Keratinocyte (primary cell): Measurements from ENCODE around the gene DMRT2.

Source experiments
- EZH2 ChIP-seq: IDR thresholded peaks from one replicate; pipeline ENCODE4 v1.6.1; 2012; ENCODE audit warnings: inconsistent platforms, mild to moderate bottlenecking, low read length, moderate library complexity
- TF ChIP-seq, protein P1 (sequence below), 3 experiments: IDR thresholded peaks in 1 of 3; conservative IDR thresholded peaks in 1 of 3; optimal IDR thresholded peaks in 1 of 3; 2 replicates in 2 of 3; 3 replicates in 1 of 3; pipeline versions ENCODE3 to v1.5.1; 2011; ENCODE audit warnings: low read length in 3 of 3, mild to moderate bottlenecking in 3 of 3, moderate library complexity in 2 of 3, control low read depth in 1 of 3, inconsistent platforms in 1 of 3; ENCODE audit not compliant: insufficient read depth in 2 of 3; ENCODE audit errors: extremely low read depth in 1 of 3

DNA sequence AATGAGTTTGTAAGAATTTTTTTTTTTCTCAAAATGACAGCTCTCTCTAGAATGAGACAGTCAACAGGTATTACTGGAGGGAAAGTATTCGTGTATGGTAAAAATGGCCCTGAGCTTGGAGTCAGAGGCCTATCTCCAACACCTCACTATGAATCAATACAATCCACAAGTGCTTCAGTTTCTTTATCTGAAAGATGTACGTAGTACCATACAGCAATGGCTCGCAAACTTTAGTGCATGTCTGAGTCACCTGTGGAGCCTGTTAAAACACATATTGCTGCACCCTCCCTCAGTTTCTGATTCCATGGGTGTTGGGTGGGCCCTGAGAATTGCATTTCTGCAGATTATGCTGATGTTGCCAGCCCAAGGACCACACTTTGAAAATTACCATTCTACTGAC is 44.6 kb downstream of the DMRT2 start:
- TF ChIP-seq, protein P1, sequence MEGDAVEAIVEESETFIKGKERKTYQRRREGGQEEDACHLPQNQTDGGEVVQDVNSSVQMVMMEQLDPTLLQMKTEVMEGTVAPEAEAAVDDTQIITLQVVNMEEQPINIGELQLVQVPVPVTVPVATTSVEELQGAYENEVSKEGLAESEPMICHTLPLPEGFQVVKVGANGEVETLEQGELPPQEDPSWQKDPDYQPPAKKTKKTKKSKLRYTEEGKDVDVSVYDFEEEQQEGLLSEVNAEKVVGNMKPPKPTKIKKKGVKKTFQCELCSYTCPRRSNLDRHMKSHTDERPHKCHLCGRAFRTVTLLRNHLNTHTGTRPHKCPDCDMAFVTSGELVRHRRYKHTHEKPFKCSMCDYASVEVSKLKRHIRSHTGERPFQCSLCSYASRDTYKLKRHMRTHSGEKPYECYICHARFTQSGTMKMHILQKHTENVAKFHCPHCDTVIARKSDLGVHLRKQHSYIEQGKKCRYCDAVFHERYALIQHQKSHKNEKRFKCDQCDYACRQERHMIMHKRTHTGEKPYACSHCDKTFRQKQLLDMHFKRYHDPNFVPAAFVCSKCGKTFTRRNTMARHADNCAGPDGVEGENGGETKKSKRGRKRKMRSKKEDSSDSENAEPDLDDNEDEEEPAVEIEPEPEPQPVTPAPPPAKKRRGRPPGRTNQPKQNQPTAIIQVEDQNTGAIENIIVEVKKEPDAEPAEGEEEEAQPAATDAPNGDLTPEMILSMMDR (optimal IDR thresholded peaks at IDR 0.05 in 1 of 3, IDR thresholded peaks at IDR 0.05 in 1 of 3, conservative IDR thresholded peaks at IDR 0.05 in 1 of 3; ENCODE audit: extremely low read depth in 1 of 3, insufficient read depth in 2 of 3, low read length in 3 of 3): no peak
- TF ChIP-seq EZH2: no peak
